GM12878 (cell line): ENCODE results near the gene MTSS2. TPM values are rescaled to one million over a fixed set of nuclear protein-coding genes. Genes with fewer than 3 reads are reported as not detected.

Experiments used
- ATAC-seq: fragments of 200-7000 bp; cut with Tn5 transposase; 3 replicates; pipeline ENCODE4 v1.9.1; 2020; ENCODE audit warnings: mild to moderate bottlenecking, moderate library complexity
- BruUV-seq: library from RNA; stranded (reverse); fragments of 400-500 nt; replicated peaks from 2 replicates; lab custom pipeline; 2021; lab: Mats Ljungman, UMichigan
- CTCF ChIA-PET: fragments of 300-600 bp; sonication (Branson Sonifier 250); formaldehyde crosslinking; extraction: SDS; loops from one replicate; lab custom pipeline; 2021; ENCODE audit warnings: inconsistent platforms; lab: Yijun Ruan, JAX
- POLR2A ChIA-PET: fragments of 350-600 bp; formaldehyde crosslinking; extraction: SDS; loops from one replicate; lab custom pipeline; 2021; ENCODE audit warnings: inconsistent platforms; lab: Charles Lee
- RAD21 ChIA-PET: fragments of 300-600 bp; sonication (Branson Sonifier 250); formaldehyde crosslinking; loops from one replicate; lab custom pipeline; 2023; ENCODE audit warnings: antibody characterized with exemption; ENCODE audit not compliant: unreplicated experiment; lab: Charles Lee
- SMC1A ChIA-PET: fragments of 300-600 bp; sonication (Branson Sonifier 250); formaldehyde crosslinking; loops from one replicate; lab custom pipeline; 2023; ENCODE audit not compliant: unreplicated experiment, uncharacterized antibody; lab: Charles Lee
- DNase-seq: peaks from one replicate; pipeline ENCODE4 v3.0.0-alpha.2; 2011; ENCODE audit warnings: low read depth, low spot score
- FAIRE-seq: peaks from 3 replicates; lab custom pipeline; 2011; peaks lifted over from hg19 to GRCh38; lab: Jason Lieb, UNC
- H2AFZ ChIP-seq: 2 replicates; pipeline ENCODE4 v1.6.0; 2011; ENCODE audit warnings: low read depth, low read length, control low read depth; ENCODE audit not compliant: control insufficient read depth
- H3K27ac ChIP-seq: 2 replicates; pipeline ENCODE4 v1.5.1; 2011; ENCODE audit warnings: control low read depth; ENCODE audit not compliant: control insufficient read depth, insufficient read depth
- H3K27me3 ChIP-seq, 2 experiments: replicated peaks in 1 of 2; 2 replicates each; pipeline versions ENCODE4 v1.6.0 to v1.6.1; 2011; ENCODE audit warnings: low read length in 1 of 2; ENCODE audit not compliant: control insufficient read depth in 2 of 2, insufficient read depth in 2 of 2
- H3K36me3 ChIP-seq, 2 experiments: 2 replicates each; pipeline ENCODE4 v1.5.1; 2011; ENCODE audit warnings: low read length in 1 of 2; ENCODE audit not compliant: control insufficient read depth in 2 of 2, insufficient read depth in 2 of 2
- H3K4me1 ChIP-seq: 2 replicates; pipeline ENCODE4 v1.6.1; 2011; ENCODE audit warnings: mild to moderate bottlenecking, low read length, moderate library complexity, mixed read lengths; ENCODE audit not compliant: control insufficient read depth, insufficient read depth
- H3K4me2 ChIP-seq: 2 replicates; pipeline ENCODE4 v1.6.0; 2011; ENCODE audit warnings: control low read depth; ENCODE audit not compliant: control insufficient read depth, insufficient read depth
- H3K4me3 ChIP-seq: fragments of 200-600 bp; sonication (generic); 2 replicates; pipeline ENCODE4 v1.5.1; 2016
- H3K79me2 ChIP-seq: 2 replicates; pipeline ENCODE4 v1.6.0; 2011; ENCODE audit warnings: low read length; ENCODE audit not compliant: control insufficient read depth, insufficient read depth
- H3K9ac ChIP-seq: 2 replicates; pipeline ENCODE4 v1.8.0; 2011; ENCODE audit warnings: low read length, control low read depth, mixed read lengths; ENCODE audit not compliant: control insufficient read depth, insufficient read depth
- H3K9me3 ChIP-seq: replicated peaks from 3 replicates; pipeline ENCODE4 v1.5.1; 2011; ENCODE audit warnings: mild to moderate bottlenecking, low read length; ENCODE audit not compliant: control insufficient read depth, insufficient read depth
- H4K20me1 ChIP-seq: 2 replicates; pipeline ENCODE4 v1.6.0; 2011; ENCODE audit not compliant: control insufficient read depth, insufficient read depth
- ESRRA ChIP-seq: IDR thresholded peaks from 2 replicates; pipeline ENCODE4 v1.6.1; 2012; ENCODE audit warnings: mild to moderate bottlenecking, low read length, improper control_type of control experiment
- RBBP5 ChIP-seq: fragments of 200-600 bp; sonication (generic); conservative IDR thresholded peaks from 2 replicates; pipeline ENCODE4 v1.6.1; 2016
- SMAD5 ChIP-seq: IDR thresholded peaks from 2 replicates; pipeline ENCODE4 v1.6.1; 2016; ENCODE audit warnings: antibody characterized with exemption, low read depth
- USF1 ChIP-seq: IDR thresholded peaks from 2 replicates; pipeline ENCODE4 v1.6.1; 2011; ENCODE audit warnings: borderline replicate concordance, low read depth, mild to moderate bottlenecking, moderate library complexity, mixed read lengths, low read length; ENCODE audit not compliant: insufficient read depth; ENCODE audit errors: extremely low read length
- WGBS: methylation state at CpG from one replicate; pipeline ENCODE4 v1.1.6; 2016; ENCODE audit warnings: low lambda C conversion rate; ENCODE audit not compliant: insufficient replicate concordance, insufficient coverage; ENCODE audit errors: missing lambda C conversion rate; 5-methylcytosine and 5-hydroxymethylcytosine counted together
- in situ Hi-C: fragments of 300-500 bp; cut with MboI; formaldehyde crosslinking; loops from 9 replicates; pipeline ENCODE4 v1.14.3; 2018; ENCODE audit warnings: mixed read lengths
- intact Hi-C: fragments of 100-400 bp; cut with micrococcal nuclease; formaldehyde crosslinking; loops from one replicate; pipeline ENCODE4 v1.14.2; 2022; ENCODE audit not compliant: unreplicated experiment
- polyA plus RNA-seq, 11 experiments: library from polyadenylated mRNA; depleted of rRNA in 4 of 11; unstranded in 6 of 11; stranded (reverse) in 5 of 11; fragments of >200 nt; fragmentation: Nextera tagmentation in 4 of 11; fragmentation: Illumina TruSeq in 1 of 11; extraction: Ambion mirVana in 4 of 11; extraction: Trizol in 1 of 11; gene quantifications; 1 replicate in 1 of 11; 2 replicates in 10 of 11; pipeline versions ENCODE4 v1.2.1 to v1.2.3, GENCODE V29; 2011 to 2016; ENCODE audit warnings: inconsistent platforms in 2 of 11, missing spikeins in 2 of 11, low read depth in 1 of 11
- total RNA-seq, 4 experiments: library from RNA; depleted of rRNA in 3 of 4; stranded (reverse); fragments of >200 nt in 3 of 4; fragmentation: Illumina TruSeq in 1 of 4; extraction: Trizol in 1 of 4; gene quantifications; 2 replicates each; pipeline versions ENCODE4 v1.2.1 to v1.2.3, GENCODE V29; 2013 to 2021

The MTSS2 gene
- total and polyA plus RNA-seq, 10 of the 15 experiments (the other 5 are each of a cell fraction or from before 2014, with no cell fraction given) = under 0.01 to 0.51 (median 0.14) TPM; not detected in 4

- no peaks in the 10 kb centered on the region for H3K36me3 ChIP-seq
- H3K4me1 ChIP-seq = no peaks in the 10 kb centered on the region
- no peaks in the 10 kb centered on the region for H3K9me3 ChIP-seq
- no peaks in the 10 kb centered on the region for H4K20me1 ChIP-seq
- BruUV-seq = no TSS peak
- DNase-seq (no peak), ATAC-seq (no peak), FAIRE-seq (no peak)
- CTCF ChIA-PET = interaction anchor here (3.5 kb wide), 1 partner anchor 91 kb away, joined by 19 read pairs; no protein-coding TSS in a partner anchor
- WGBS = 37% methylated on average over 18 of the region's 18 CpGs
- H2AFZ ChIP-seq = no peak overlapping the region
- in situ Hi-C loops = no loop called here
- POLR2A ChIA-PET = interaction anchor here (0.6 kb wide), 1 partner anchor 1438 kb away, joined by 3 read pairs; no protein-coding TSS in a partner anchor
- no peak overlapping the region for H3K4me3 ChIP-seq
- H3K27ac ChIP-seq = no peak overlapping the region
- SMC1A ChIA-PET = interaction anchor here (0.6 to 1.0 kb wide), 2 partner anchors 12 to 89 kb away, joined by 3 read pairs; no protein-coding TSS in a partner anchor
- no peaks in the 10 kb centered on the region for H3K27me3 ChIP-seq
- RAD21 ChIA-PET = no interaction called here
- no peaks in the 10 kb centered on the region for H3K79me2 ChIP-seq
- intact Hi-C loops = loop anchor here (1.0 kb wide), 1 partner anchor 91 kb away; no protein-coding TSS in a partner anchor
- TF ChIP-seq USF1 (no peak), RBBP5 (no peak), ESRRA (no peak), SMAD5 (no peak)
- no peak overlapping the region for H3K4me2 ChIP-seq
- H3K9ac ChIP-seq = no peak overlapping the region
Measured at GRCh38 chr16:70680495-70681381, 5.1 kb downstream of the MTSS2 start.
